ENCODE results near the gene PTGS1.
"Not testable (repeated sequence)": the region's sequence is repeated elsewhere in the genome, so short reads cannot be mapped to it uniquely, and the experiment has no call there.

Gene PTGS1

DNA sequence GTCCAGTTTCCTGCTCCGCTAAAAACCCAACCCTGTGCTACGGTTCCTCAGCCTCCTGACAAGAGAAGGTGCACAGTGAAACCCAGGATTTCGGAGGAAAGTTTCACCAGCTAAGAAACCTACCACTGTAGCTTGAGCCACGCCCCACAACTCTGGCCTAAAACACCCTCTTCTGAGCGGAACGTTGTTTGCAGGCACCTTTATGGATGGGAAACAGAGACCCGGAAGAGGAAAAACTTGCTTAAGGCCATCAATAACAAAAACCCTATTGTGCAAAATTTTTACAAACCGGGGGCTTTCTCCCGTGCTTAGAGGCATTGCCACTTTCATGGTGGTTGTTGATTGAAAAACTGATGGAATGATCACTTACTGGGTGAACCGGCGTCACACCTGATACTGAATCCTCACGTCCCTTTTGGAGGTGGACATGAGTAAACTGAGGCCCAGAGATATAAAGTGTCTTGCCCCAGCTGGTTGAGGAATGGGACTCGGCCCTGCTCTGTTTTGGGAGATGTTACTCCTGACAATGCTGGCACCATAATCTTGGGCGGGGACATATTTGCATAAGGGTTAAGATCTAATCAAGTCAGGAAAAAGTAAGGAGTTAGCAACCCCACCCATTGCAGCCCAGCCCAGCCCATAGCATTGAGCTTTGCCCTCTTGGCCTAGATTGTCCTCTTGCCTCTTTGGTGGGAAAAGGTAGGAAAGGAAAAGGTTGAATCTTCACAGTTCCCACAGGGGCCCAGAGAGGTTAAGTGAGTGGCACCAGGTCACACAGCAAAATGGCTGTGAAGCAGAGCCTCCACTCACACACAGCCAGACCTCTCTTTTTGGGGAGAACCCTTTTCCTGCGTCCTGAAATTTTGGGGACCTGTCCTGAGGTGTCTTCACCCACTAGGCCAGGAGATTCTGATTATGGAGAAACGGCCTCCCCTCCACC, 23.2 kb upstream of the PTGS1 start:
- peak in 1 of 5 donors; percentile 10 for DNase-seq

DNA sequence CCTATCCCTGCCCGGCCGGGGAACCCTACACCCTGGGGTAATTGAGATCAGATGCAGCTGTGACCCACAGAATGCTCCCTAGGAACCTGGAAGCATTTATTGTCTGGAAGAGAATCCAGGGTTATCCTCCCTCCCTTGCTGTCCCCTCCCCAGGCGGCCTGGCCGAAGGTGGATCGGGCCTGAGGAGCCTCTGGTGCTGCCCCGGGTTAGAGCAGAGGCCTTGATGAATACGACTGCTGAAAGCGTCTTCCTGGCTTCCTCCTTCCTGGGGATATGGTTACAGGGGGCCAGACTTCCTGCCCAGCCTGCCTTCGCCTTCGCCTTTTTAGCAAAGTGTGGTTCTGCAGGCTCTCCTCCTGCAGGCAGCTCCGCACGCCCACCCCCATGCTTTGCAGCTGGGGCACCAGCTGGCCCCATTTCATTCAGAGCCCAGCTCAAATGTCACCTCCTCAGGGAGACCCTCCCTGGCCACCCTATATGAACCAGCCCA, 22.5 kb upstream of the PTGS1 start:
- DNase-seq: no peak

DNA sequence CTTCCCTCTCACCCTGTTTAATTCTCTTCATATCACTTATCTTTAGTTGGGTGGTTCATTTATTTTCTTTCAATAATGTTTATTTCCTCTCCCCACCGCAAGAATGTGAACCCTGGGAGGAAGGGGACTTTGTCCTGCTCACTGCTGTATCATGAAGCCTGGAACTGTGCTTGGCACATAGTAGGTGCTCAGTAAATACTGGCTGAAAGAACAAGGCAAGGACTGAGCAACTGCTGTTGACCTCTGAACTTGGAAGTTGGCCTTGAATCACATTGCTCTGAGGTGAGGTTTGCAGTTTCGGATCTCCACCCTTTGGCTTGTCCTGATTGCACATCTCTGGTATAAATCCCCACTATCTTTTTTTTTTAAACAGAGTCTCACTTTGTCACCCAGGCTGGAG, 22.0 kb upstream of the PTGS1 start:
- DNase-seq: no peak

DNA sequence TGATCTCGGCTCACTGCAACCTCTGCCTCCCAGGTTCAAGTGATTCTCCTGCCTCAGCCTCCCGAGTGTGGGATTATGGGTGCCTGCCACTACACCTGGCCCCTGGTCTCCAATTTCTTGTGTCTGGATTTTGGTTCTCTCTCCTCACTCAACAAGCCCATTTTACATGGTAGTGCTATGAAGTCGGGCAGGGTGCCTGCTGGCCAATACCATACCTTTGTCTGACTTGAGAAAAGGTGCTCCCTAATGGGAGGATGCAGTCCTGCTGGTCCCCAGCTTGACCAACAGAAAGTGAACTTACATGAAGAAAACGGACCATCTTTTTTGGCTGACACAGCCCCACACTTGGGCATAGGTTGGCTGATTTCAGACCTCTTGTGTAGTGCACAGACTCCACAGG, 21.6 kb upstream of the PTGS1 start:
- DNase-seq: no peak

DNA sequence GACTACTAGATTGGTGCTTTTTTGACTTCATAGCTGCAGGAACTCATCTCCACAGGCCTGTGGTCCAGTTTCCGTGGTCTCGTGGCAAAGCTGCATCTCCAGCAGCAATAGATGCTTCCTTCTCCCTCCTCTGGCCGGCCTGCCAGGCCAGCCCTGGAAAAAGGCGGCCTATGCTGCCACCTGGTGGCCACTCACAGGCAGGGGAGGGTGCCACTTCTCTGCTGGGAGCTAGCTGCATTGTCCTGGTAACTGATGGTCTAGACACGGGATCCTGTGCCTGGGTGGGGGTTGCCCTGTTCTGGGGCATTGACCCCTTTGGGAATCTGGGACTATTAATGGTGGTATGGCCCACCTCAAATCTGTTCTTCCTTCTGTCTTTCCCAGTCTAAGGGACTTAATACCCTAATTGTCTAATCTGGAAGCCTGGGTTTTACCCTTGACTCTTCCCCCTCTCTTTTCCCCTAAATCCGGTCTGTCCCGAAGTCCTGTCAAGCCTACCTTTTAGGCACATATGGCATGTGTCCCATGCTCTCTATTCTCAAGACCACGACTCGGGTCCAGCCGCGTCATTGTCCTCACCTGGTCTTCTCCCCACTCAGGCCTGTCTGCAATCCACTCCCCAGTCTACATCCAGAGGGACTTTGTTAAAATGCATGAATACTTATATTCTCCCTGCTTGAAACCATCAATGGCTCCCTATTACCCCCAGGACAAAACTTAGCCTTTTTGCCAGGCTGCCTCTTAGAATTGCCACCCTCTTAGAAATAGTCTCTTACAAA, 20.1 kb upstream of the PTGS1 start:
- peak; percentile 39 to 68 (median 64) for DNase-seq

DNA sequence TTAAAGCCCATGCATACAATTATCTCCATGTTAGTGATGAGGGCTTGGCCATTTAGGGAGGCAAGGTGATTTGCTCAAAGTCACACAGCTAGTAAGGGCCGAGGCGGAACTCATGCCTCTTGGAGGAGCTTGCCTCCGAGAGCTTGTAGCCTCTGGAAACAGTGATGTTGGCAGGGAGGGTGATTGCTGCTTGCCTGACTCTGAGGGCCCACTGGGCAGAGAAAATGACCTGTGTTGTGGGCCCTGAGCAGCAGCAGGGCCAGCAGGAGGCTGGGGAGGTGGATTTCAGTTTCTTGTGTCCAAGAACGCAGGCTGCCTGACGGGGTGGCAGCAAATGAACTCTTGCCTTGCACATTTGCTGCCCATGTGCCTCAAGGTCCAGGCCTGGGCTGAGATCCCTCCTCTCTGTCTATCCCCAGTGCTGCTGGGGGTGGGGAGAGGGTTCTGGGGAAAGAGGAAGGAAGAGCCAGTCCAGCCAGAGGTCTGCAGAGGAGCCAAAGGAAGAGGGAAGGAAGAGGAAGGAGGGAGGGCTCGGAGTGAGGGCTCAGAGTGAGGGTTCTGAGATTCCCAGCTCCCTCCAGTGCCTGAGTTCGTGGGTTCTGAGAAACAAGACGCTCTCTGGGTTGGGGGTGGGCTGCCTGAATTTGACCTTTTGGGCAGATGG, 16.2 kb upstream of the PTGS1 start:
- DNase-seq: no peak

DNA sequence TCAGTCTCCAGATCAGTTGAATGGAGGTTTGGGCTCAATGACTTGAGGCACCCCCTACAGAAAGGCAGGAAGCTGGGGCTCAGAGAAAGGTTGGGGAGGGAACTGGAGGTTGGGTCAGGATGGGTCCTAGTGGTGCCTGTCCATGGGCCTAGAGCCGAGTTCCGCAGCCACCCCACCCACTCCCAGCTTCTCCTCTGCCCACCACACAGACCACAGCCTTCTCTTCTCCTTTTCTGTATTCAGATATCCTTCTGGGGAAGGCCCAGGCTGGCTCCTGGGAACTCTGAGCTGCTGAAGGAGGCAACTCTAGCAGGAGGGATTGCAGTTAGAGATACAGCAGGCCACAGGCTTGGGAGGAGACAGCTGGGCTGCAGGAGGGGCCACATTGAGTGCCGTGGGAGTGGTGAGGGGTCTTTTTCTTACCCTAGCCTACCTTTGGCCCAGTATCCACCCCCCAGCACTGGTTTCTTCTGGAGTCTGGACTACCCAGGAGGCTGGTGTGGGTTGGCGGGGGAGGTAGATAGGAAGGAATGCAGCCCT, 15.4 kb upstream of the PTGS1 start:
- no peak for DNase-seq

DNA sequence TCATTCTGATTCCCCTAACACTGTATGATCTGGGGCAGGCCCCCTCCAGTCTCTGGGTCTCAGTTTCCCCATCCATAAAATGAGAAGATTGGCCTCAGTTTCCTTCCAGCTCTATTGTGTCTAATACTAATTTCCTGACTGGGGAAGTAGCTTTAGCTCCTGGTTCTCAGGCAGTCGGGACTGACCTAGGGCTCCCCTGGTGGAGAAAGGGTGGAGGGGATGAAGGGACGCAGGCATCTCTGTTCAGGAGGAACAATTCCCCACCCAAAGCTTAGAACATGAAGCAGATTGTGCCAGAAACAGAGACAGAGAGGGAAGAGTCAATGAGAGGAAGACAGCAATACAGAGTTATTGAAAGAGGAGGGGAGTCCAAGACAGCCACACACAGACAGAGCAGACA, 14.2 kb upstream of the PTGS1 start:
- DNase-seq: no peak

DNA sequence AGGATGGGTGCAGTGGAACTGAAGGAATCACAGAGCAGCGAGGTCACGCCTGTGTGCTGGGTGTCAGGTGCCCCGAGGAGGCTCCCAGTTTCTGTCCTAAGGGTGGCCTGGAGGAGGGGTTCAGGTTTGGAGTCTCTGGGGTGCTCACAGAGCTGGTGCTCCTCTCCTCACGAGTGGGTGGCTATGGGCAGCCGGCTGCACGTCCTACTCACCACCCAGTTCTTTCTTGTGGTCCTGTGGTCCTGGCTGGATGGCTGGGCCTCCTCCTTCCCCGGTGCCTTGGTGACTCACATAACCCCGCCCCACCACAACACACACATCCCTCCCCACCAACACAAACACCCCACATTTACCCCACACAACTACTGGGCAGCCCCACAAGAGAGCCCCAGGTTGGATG, 9.9 kb upstream of the PTGS1 start:
- no peak for DNase-seq

DNA sequence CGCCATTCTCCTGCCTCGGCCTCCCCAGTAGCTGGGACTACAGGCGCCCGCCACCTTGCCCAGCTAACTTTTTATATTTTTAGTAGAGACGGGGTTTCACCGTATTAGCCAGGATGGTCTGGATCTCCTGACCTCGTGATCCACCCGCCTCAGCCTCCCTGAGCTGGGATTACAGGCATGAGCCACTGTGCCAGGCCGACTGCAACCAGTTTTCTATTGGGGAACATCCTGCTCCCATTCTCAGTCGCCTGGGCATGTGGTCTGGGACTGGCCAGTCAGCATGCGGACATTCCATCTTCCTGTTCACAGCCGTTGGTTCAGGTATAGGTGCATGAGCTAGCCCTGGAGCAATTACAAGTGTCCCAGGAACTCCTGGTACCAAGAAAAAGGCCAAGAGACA, 7.7 kb upstream of the PTGS1 start:
- not testable (repeated sequence) for DNase-seq

DNA sequence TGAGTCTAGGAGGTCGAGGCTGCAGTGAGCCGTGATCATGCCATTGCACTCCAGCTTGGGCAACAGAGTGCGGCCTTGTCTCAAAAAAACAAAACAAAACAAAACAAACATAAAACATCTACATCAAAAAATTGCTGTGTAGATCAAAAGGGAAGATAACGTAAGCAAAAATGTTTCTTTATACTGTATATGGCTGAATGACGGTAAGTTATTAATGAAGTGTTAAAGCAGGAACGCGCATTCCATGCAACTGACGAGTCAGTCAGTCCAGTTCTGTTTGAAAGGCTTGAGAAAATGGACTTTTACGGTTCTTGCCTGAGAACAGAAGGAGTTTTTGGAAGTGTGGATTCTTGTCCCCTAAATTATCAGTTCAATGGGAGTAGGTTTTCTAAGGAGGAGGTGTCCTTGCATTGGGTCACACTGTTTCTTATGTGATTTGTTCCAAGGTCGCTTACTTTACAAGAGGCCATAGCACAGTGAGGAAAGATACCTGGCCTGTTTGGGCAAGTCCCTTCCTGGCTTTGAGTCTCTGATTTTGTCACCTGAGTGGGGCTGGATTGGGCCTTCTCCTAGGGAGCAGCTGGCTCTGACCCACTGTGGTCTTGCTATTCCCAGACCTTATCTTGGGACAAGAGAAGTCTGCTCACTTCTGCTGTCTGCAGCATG, 6.6 kb upstream of the PTGS1 start:
- DNase-seq: no peak

DNA sequence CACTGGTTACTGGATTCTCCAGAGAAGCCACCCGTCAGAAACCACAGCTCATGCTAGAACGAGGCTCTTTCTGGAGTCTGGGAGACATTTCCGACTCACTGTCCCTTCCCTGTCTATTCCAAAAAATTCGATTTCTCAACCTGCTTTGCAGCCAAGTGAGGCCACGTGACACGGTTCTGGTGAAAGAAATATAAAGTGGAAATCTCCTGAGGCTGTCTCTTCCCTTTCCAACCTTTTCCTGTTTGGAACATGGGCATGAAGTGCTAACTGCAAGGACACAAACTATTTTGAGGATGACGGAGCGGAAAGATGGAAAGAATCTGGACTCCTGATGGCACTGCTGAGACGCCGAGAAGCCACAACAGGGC, 6.1 kb upstream of the PTGS1 start:
- DNase-seq: no peak

DNA sequence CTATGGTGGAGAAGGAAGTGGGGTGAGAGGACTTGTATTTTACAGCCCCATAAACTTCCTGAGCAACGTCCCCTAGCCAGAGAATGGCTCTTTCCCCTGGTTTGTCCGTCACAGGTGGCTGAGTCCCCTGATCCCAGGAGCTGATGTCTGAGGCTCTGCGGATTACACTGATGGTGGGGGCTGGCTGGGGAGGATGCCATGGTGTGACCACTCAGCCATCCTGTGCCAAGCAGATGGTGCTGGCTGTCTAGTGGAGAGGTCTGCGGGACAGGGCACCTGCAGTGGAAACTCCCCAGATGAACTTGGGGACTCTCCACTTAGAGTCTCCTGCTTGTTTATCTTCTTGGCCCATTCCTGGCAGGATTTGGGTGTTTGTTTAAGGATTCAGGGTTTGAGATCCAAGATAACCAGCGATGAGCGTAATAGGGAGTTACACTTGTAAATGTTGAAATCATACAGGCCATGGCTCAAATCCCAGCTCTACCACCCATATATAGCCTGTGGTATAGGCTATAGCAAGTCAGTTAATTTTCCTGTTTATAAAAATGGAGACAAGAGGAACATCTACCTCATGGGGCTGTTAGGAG, 4.7 kb upstream of the PTGS1 start:
- DNase-seq: no peak

DNA sequence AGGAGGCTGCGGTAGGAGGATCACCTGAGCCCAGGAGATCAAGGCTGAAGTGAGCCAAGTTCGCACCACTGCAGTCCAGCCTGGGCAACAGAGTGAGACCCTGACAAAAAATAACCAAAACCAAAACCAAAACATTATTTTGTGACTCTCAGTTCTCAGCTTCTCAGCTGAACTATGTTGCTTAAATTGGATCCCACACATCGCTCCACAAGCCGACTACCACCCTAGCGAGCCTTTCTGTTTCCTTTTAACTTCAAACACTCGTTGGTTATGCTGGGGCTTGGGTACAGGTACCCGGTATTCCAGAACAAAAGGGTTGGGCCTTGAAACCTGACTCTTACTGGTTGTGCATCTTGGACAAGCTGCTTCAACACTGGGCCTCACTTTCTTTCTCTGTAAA, 3.8 kb upstream of the PTGS1 start:
- DNase-seq: no peak

DNA sequence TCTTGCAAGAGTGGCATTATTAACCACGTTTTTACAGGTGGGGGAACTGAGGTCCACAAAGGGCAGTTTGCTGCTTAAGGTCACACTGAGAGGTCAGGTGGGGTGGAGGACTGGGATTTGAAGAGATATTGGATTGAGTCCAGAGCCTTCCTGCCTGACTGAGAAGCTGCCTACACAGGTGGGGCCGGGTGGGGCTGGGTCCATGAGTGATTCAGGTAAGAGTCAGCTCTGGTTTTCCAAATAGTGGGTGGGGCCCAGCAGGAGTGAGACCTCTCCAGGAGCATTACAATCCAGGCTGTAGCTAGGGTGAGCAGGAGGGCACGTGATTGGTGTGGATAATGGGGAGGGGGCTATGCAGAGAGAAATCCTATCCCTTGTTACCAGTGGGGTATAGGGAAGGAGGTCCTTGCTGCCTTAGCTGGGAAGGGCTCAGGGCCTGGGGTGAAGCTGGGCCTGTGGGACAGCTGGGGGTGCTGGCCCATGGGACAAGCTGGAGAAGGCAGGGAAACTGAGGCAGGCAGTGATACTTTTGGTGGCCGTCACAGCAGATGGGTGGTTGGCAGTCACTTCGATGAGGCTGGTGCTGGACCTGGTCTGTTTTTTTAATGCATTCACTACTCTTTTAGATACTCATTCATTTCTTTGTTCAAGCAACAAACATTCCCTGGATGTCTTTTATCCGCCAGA, 2.9 kb upstream of the PTGS1 start:
- no peak for DNase-seq

DNA sequence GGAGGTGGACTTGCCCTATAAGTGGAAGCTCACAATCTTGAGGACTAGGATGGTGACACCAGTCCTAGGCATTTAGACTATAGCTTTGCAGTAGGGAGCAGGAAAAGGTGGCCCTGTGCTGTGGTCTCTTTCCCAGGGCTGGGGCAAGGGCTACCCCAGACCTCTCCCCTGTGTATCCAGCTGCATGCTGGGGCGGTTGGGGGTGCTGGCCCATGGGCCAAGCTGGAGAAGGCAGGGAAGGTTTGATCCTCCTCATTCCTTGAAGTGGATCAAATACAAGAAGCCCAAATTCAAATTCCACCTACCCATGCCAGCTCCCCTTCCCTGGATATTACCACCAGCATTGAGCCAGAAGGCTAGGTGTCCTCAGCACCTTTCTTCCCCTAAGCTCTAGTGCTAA, 2.2 kb upstream of the PTGS1 start:
- no peak for DNase-seq

DNA sequence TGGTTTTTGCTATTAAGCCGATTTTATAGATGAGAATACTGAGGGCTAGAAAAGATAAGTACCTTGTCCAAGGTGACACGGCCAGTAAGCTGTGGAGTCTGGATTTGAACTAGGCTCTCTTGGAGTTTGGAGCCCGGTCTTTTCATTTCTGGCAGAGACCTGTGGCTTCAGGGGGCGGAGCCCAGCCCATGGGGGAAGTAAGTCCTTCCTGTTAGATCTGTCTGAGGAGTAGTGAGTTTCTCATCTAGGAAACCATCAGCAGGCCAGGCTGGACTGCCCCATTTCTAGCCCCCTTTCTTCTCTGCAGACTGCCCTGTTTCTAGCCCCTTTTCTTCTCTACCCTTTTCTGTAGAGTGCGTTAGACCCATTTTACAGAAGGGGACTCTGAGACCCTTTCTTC, 521 bp upstream of the PTGS1 start:
- no peak for DNase-seq

DNA sequence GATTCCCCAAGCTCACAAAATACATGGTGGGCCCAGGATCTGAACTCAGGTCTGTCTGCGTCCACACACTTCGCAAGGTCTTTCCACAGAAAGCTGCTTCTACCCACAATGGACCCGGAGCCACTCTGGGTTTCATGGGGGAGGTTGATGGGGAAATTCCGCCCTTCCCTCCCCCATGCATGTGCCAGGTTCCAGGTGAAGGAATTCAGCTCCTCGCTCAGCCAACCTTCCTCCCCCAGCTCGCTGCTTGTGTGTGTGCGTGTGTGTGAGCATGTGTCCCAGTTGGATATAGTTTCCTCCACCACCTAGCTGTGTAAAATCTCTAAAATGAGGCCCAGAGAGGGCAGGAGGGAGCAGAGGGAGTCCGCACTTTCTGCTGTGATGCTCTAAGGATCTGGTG, 1.0 kb downstream of the PTGS1 start:
- DNase-seq: no peak

DNA sequence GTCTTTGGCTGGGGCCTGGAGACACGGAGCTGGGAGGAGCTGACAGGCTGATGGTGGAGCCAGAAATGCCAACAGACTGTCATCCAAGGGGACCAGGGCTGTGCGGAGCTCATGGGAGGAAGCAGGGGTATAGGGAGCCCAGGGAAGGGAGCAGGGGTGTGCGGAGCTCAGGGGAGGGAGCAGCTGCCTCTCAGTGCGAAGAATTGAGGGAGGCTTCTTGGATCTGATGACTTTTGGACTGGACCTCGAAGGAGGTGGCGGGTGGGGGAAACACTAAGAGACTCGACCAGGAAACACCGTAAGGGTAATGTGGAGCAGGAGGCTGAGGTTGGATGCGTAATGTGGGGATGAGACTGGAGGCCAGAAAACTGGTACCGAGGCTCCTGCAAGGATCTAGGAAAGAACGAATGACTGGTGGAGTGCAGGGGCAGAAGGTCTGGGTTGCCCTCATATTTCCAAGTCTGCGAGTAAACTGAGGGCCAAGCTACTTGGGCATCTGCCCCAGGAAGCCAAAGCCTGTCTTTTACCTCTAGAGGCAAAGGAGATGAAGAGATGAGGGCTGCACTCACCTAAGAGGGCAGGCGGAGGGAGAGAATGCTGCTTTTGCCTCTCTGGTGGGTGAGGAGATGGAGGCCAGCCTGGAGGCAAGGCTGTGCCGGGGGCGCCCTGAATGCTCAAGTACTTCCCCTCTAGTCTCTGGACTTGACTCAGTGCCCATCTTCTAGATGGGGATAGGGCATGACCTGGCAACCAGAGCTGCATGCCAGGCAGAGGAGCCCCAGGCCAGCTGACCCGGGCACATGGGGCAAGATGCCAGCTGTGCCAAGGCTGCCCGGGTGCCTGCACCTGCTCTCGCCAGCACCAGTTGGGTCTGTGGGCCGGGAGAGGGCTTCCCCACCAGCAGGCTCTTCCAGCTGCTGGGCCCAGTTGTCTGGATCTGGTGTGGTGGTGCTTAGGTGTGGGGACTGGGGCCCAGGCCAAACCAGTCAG, 2.3 kb downstream of the PTGS1 start:
- no peak for DNase-seq

DNA sequence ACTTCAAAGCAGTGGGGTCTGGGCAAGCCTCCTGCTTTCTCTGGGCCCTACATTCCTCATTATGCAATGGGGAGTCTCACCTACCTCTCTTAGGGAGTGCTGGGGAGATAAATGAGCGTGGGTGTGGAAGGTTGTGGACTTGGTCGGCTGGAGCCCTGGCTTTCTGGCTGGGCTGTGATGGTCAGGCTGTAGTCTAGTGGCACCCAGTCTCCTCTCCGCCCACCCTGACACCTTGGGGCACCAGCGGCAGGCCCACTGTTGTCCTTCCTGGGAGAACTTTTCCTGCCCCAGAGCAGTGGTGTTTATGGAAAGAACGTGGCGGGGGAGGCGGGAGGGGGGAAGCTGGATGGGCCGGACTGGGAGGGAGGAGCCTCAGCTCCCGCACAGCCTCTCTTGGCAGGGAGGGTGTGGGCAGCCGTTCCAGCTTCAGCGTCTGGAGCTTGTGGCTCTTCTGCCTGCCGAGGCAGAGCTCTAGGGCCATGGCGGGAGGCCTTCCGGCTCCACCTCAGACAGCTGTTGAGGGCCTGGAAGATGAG, 4.1 kb downstream of the PTGS1 start:
- DNase-seq: no peak

All from T-helper 1 cell (primary cell).